H7 (cell line): ENCODE measurements around the gene PSME1. TPM values are rescaled to one million over a fixed set of nuclear protein-coding genes. Genes with fewer than 3 reads are reported as not detected.

Experiments
- DNase-seq: peaks from one replicate; pipeline ENCODE4 v3.0.0; 2012
- H3K27me3 ChIP-seq: 2 replicates; pipeline ENCODE4 v1.6.0; 2011; ENCODE audit warnings: mild to moderate bottlenecking, low read length; ENCODE audit not compliant: control insufficient read depth, insufficient read depth
- H3K36me3 ChIP-seq: replicated peaks from 2 replicates; pipeline ENCODE4 v1.5.1; 2011; ENCODE audit warnings: low read length; ENCODE audit not compliant: control insufficient read depth, insufficient read depth
- H3K4me3 ChIP-seq: 2 replicates; pipeline ENCODE4 v1.5.1; 2011; ENCODE audit warnings: low read depth, mild to moderate bottlenecking, control low read depth, low read length, moderate library complexity; ENCODE audit not compliant: insufficient read depth
- total RNA-seq: library from RNA; depleted of rRNA; stranded (reverse); fragments of >200 nt; shearing (Covaris generic); gene quantifications from 2 replicates; pipeline ENCODE4 v1.2.3, GENCODE V29; 2014

Gene PSME1
- total RNA-seq, 1 experiment from 2014 or later: 49.3 TPM

DNA sequence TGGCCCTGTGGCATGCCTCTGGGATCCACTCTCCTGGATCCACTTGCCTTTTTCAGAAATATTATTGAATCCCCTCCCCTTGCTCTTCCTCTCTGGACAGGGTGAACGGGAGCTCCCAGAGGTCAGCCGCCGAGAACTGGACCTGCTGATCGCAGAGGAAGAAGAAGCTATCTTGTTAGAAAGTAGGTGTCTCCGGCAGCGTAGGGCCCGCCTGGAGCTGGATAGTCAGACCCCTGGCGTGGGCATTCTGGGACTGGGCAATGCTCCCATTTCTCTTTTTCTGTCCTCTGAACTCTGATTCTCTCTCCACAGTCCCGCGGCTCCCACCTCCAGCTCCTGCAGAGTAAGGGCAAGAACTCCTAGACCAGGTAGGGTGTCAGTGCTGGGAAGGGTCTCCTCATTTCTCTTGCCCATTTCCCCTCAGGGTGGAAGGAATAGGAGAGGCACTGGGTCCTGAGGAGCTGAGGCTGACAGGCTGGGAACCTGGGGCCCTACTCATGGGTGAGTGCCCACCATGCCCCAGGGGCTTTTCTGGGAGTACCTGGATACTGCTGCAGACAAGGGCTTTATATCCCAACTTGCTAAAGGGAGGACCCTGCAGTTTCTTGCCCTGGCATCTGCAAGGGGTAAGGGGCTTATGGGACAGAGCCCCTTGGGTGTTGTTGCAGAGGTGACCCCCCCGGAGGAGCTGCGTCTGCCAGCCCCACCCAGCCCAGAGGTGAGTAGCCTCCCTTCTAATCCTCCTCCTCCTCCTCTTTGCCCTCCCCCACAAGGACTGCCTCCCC lies 41.2 kb downstream of the PSME1 start:
- H3K27me3 ChIP-seq: no peaks in the 10 kb centered on the region
- peaks cover 28% of the 10 kb centered on the region for H3K36me3 ChIP-seq
- no peak for DNase-seq
- no peak overlapping the region for H3K4me3 ChIP-seq

DNA sequence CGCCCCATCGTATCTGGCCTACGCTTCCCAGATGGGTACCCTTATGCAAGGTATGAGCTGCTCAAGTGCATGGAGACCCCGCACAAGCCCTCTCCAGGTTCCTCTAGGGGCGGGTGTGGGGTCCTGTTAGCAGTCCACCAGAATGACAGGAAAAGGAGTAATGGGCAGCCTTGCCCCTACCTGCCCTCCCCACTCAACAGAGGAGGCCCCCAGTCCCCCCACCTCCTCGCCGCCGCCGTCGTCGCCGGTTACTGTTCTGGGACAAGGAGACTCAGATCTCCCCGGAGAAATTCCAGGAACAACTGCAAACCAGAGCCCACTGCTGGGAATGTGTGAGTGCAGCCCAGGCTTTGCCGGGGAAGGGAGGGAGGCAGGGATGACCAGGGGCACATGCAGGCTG lies 41.9 kb downstream of the PSME1 start:
- Histone ChIP-seq H3K4me3 (no peak overlapping the region), H3K36me3 (peaks cover 30% of the 10 kb centered on the region), H3K27me3 (no peaks in the 10 kb centered on the region)
- DNase-seq: no peak

DNA sequence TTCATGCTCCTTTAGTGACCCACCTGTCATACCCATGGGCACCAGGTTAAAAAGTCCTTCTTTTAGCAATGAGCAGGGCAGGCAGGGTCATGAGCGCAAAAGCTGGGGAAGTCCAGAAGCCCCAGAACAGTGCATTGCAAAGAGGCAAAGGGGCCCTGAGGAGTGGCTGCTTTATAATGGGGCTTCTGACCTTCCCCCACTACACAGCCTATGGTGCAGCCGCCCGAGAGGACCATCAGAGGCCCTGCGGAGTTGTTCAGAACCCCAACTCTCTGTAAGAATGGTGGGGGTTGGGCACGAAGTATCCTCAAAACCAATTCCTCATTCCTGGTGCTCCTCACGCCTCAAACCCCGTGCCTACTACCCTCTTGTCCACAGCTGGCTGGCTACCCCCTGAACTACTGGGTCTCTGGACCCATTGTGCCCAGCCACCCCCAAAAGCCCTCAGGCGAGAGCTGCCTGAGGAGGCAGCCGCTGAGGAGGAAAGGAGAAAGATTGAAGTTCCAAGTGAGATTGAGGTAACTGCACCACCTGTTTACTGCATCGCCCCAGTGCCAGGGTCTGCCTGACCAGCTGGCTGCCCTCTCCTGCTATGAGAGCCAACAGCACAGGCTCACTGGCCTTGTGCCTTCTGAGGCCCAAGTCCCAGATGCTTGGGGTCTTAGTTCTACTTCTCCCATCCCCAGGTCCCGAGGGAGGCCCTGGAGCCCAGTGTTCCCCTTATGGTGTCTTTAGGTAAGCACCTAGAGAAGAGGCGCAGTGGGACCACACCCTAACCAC lies 42.6 kb downstream of the PSME1 start:
- H3K4me3 ChIP-seq: no peak overlapping the region
- DNase-seq: no peak
- H3K27me3 ChIP-seq: no peaks in the 10 kb centered on the region

DNA sequence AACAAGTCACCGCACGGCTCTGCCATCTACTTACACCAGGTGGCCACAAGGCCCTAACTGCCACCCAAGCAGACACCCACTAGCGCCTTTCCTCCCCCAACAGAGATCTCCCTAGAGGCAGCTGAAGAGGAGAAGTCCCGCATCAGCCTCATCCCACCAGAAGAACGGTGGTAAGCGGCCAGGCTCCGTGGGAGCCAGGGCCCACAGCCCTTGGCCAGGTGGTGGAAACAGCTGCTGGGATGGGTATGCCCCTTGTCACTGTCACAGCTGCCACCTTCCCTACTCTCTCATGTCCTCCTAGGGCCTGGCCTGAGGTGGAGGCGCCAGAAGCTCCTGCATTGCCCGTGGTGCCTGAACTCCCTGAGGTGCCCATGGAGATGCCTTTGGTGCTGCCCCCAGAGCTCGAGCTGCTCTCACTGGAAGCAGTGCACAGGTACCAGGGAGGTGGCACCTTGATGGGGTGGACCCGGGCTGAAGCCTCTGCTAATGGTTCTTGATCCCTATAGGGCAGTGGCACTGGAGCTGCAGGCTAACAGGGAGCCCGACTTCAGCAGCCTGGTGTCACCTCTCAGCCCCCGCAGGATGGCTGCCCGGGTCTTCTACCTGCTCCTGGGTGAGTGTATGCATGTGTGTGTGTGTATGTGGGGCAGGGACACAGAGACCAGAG lies 43.4 kb downstream of the PSME1 start:
- Histone ChIP-seq H3K27me3 (no peaks in the 10 kb centered on the region), H3K36me3 (peaks cover 31% of the 10 kb centered on the region), H3K4me3 (no peak overlapping the region)
- no peak for DNase-seq

More for the DNA sequence above, 42.6 kb downstream of the PSME1 start:
- peaks cover 29% of the 10 kb centered on the region for H3K36me3 ChIP-seq

DNA sequence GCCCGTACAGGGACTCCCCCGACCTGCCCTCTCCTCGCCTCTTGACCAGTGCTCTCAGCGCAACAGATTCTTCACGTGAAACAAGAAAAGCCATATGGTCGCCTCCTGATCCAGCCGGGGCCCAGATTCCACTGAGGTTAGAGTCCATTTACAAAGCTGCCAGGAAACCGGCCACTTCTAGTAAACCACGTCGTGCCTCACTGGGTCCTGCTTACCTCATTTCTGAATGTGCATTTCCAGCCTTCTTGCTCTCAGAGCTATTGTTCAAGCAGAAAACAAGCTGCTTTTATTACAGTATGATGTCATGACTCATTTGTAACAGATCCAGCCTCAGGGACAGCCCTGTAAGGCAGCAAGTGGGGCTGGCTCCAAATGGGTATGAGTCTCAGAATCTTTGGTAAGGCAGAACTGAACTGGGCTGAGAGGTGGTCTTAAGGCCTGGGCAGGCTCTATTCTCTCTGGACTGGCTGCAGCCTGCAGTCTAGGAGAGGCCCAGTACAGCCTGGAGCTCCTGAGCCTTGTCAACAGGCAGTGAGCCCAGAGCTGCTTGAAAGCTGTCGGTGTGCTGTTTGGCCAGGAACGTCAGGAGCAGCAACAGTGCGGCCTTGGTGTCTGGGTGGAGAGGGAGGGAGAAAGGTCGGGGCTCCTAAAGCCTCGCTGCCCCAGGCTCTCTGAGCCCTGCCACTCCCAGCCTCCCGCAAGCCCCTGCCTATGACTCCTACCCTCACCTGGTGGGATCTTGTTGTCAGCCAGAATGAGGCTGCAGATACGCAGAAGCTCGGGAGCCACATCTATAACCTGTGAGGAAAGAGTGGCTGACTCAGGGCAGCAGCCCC lies 44.2 kb downstream of the PSME1 start:
- Histone ChIP-seq H3K4me3 (no peak overlapping the region), H3K27me3 (no peaks in the 10 kb centered on the region), H3K36me3 (peaks cover 39% of the 10 kb centered on the region)
- no peak for DNase-seq

DNA sequence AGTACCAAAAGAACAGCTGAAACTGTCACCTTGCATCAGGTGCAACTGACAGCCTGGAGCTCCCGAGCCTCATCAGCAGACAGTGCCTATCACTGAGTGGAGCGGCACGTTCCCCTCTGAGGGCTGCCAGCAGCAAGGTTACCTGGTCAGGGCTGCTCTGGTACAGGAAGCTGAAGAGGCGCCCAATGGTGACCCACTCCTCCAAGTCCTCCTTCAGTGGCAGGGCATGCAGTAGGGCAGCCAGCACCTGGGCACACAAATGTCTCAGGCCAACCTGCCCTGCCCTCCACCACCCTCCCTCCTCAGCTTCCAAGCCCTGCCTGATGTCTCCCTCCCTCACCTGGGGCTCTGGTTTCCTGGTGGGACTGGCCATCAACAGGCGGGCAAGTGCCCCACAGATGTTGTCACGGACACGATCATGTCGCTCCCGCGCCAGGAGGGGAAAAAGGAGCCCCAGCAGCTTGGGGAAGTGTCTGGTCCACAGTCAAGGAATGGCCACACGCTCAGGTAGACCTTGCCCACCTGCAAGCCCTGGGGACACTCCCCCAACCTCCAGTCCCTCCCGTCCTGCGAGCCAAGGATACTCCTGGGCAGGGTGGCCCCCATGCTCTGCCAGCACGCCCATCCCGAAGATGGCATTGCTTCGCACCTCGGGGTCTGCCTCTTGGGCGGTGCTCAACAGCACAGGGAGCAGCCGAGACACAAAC lies 45.5 kb downstream of the PSME1 start:
- H3K27me3 ChIP-seq: no peaks in the 10 kb centered on the region
- no peak for DNase-seq
- H3K36me3 ChIP-seq: peaks cover 51% of the 10 kb centered on the region
- no peak overlapping the region for H3K4me3 ChIP-seq

DNA sequence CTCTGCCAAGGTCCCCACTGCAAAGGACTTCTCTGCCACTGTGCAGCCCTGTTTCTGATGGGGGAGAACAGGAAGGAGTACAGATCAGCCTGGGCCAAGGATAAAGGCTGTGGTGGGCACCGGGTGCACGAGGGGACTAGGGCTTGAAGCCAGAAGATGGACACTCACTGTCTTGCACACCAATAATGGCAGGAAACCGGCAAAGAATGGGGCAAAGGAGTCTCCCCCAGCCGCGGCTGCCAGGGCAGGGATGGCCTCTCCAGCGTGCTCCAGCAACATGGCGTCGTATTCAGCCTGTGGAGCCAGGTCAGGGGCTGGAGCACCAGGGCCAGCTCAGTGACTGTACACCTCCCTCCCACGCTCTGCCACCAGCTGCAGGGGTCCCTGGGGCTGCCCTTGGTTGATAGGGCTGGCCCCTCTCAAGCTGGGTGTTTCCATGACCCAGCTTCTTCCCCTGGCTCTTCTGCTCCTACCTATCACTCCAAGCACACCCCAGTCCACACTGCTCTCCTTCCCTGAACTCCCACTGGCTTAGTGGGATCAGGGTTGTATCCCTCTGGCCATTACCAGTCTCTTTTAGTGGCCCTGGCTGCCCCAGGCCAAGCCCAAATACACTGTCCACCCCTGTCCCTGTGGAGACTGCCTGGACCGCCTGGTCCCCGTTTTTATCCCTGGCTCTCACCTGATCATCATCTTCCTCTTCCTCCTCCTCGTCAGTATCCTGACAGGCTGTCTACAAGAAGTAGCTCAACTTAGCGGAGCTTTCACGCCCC lies 46.3 kb downstream of the PSME1 start:
- H3K36me3 ChIP-seq: peaks cover 55% of the 10 kb centered on the region
- no peaks in the 10 kb centered on the region for H3K27me3 ChIP-seq

DNA sequence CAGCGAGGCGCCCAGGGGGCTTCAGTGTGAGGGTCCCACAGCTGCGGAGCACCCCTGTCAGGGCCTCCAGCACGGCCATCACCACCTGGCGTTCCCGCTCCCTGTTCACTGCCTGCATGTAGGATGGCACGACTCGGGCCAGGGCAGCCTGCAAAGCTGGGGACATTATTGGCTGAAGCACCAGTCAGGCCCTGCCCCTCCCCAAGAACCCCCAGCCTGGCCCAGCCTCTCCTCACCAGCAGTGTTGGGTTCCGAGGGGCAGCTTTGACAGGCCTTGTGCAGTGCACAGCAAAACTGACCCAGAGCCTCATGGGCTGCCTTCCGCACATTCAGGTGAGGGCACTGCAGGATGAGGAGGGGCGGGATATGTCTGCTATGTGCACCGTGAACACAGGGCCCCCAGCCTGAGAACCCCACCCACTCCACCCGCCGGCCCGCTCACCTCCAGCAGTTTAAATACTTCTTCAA lies 47.1 kb downstream of the PSME1 start:
- Histone ChIP-seq H3K4me3 (no peak overlapping the region), H3K27me3 (no peaks in the 10 kb centered on the region), H3K36me3 (peaks cover 55% of the 10 kb centered on the region)
- DNase-seq: no peak

More for the DNA sequence above, 46.3 kb downstream of the PSME1 start:
- DNase-seq: no peak
- H3K4me3 ChIP-seq: no peak overlapping the region

DNA sequence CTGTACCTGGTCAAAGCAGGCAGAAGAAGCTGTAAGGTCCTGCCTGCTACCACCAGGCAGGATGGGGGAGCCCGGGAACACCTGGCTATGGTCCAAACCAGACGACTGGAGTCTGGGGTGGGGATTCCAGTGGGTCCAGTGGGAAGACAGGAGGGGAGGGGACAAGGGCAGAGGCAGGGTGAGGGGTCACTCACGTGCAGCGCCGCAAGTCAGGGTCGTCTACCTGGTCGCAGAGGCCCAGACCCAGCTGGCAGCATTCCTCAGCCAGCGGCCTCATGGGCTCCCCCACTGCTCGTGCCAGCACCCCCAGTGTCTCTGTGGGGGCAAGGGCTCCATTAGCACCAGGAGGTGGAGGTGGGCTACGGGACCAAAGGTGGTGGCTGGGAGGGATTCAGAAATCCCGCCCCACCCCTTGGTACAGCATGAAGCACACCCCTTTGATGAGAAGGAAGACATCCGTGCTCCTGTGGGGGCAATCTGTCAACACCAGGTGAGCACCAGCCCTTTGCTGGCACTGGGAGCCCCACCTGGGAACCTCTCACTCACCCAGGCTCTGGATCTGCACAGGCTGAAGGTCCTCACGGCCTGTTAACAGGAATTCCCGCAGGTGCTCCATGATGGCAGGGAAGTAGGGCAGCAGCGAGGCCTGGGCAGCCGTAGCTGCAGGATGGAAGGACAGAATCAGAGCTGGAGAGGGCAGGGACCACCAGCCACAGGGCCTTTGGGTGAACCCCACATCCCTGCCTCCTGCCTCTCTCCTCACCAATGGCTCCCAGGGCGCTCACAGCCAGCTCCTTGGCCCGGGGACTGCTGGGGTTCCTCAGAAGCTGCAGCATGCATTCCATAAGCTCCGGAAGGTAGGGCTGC lies 48.3 kb downstream of the PSME1 start:
- H3K4me3 ChIP-seq: no peak overlapping the region
- peaks cover 49% of the 10 kb centered on the region for H3K36me3 ChIP-seq
- H3K27me3 ChIP-seq: no peaks in the 10 kb centered on the region
- no peak for DNase-seq

DNA sequence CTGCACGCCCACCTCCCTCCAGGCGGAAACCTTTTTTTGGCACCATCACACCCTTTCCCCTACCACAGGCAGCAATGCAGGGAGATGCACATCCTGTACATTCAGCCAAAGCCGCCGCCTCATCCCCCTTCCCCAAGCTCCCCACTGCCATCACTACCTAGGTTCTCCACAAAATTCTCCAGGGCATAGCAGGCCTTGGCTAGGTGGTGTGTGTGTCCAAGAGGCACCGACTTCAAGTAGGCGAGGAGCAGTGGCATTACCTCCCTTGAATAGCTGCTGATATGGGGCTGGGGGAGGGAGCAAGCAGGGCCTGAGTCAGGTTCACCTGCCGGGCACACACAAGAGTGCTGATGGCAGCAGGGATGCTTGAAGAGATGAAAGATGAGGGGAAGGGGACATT lies 49.0 kb downstream of the PSME1 start:
- Histone ChIP-seq H3K36me3 (peaks cover 46% of the 10 kb centered on the region), H3K27me3 (no peaks in the 10 kb centered on the region), H3K4me3 (no peak overlapping the region)
- no peak for DNase-seq

DNA sequence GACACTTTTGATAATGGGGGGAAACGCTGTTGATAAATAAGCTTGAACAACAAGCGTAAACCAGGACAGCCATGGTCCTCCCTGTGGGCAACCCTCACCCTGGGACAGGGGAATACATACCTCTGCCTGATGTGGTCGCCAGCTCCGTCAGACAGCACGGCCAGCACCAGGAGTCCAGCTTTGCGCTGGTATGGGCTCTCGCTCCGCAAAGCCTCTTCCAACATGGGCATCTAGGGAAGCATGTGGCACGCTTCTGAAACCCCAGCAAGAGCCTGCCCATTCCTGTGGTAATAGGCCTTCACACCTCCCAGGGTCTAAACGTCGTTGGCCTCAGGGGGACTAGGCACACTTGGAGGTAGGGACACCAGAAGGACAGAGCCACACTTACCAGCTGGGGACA lies 49.7 kb downstream of the PSME1 start:
- no peak for DNase-seq
- H3K27me3 ChIP-seq: no peaks in the 10 kb centered on the region
- H3K36me3 ChIP-seq: peaks cover 43% of the 10 kb centered on the region
- no peak overlapping the region for H3K4me3 ChIP-seq

DNA sequence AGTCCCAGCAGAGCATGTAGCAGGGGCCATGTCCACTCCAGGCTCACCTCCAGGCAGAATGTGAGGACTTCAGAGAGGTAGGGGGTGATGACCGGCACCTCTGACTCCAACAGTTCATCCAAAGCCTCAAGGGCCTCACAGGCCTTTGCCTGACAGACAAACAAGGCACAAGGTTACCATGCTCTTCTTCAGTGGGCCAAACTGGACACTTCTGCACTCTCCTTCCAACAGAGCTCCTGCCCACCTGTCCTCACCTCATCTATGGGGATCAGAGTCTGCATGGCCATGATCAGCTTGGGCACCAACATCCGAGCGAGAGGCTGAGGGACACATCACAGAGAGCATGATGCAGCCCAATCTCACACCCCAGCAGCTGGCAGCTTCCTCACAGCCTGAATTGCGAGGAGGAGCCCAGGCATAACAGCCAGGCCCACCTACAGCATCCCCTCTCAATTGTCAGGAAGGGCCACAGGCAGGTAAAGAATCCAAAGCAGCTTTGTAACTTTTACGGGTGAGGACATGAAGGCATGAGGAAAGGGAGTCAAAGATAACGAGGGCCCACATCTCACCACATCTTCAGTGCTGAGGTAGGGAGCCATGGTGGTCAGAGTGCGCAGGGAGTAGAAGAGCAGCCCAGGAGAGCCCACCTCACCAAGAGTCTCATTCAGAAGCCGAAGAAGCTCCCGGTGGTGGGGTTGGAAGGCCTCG lies 51.0 kb downstream of the PSME1 start:
- no peak for DNase-seq
- H3K27me3 ChIP-seq: no peaks in the 10 kb centered on the region
- H3K36me3 ChIP-seq: peaks cover 34% of the 10 kb centered on the region
- H3K4me3 ChIP-seq: no peak overlapping the region
